ENCODE data around the gene FXYD5.

The FXYD5 gene

GRCh38 chr19:35212241-35212640 is 57.7 kb downstream of the FXYD5 start:
- peak overlapping the region; percentile 22 for H3K27ac ChIP-seq (ENCODE audit: low read depth, low read length)
- H3K27me3 ChIP-seq (ENCODE audit: control insufficient read depth, low read length): no peaks in the 10 kb centered on the region
- peak overlapping the region; percentile 15 for H3K4me3 ChIP-seq (ENCODE audit: low read length)
- H3K4me2 ChIP-seq (ENCODE audit: low read length): peak overlapping the region; percentile 54
- H3K9me3 ChIP-seq (ENCODE audit: control insufficient read depth, insufficient read depth, low read length): no peaks in the 10 kb centered on the region
- TF ChIP-seq CTCF (IDR thresholded peaks at IDR 0.05; ENCODE audit: low read depth, low read length, poor library complexity, severe bottlenecking): no peak
- no peak for TF ChIP-seq EZH2phosphoT487 (IDR thresholded peaks at IDR 0.05; ENCODE audit: borderline replicate concordance, low read length)
- no peaks in the 10 kb centered on the region for H3K9me2 ChIP-seq (replicated peaks; ENCODE audit: control insufficient read depth, low read length)
- no peaks in the 10 kb centered on the region for H3K79me2 ChIP-seq (ENCODE audit: control insufficient read depth, low read length)
- no peaks in the 10 kb centered on the region for H3K36me3 ChIP-seq (ENCODE audit: control insufficient read depth, low read length)
- peaks cover 14% of the 10 kb centered on the region for H3F3A ChIP-seq (ENCODE audit: control insufficient read depth, insufficient read depth)
- no peaks in the 10 kb centered on the region for H4K20me1 ChIP-seq (ENCODE audit: control insufficient read depth, insufficient read depth, low read depth, low read length)
- peaks cover 74% of the 10 kb centered on the region for H3K4me1 ChIP-seq (ENCODE audit: control insufficient read depth, low read length)

- peak overlapping the region; percentile 60 for H3K4me3 ChIP-seq (ENCODE audit: low read length)
- H3K9me3 ChIP-seq (ENCODE audit: control insufficient read depth, insufficient read depth, low read length): 0 out of 2 replicates have a peak, but pooled peaks cover 3% of the 10 kb centered on the region
- peaks cover 67% of the 10 kb centered on the region for H3K4me1 ChIP-seq (ENCODE audit: control insufficient read depth, low read length)
- peak overlapping the region; percentile 50 for H3K27ac ChIP-seq (ENCODE audit: low read depth, low read length)
- H3K4me2 ChIP-seq (ENCODE audit: low read length): peak overlapping the region; percentile 79
- H3K79me2 ChIP-seq (ENCODE audit: control insufficient read depth, low read length): no peaks in the 10 kb centered on the region
- H4K20me1 ChIP-seq (ENCODE audit: control insufficient read depth, insufficient read depth, low read depth, low read length): no peaks in the 10 kb centered on the region
- TF ChIP-seq EZH2phosphoT487 (IDR thresholded peaks at IDR 0.05; ENCODE audit: borderline replicate concordance, low read length) (no peak), CTCF (IDR thresholded peaks at IDR 0.05; ENCODE audit: low read depth, low read length, poor library complexity, severe bottlenecking) (no peak)
- no peaks in the 10 kb centered on the region for H3K27me3 ChIP-seq (ENCODE audit: control insufficient read depth, low read length)
- H3K9me2 ChIP-seq (replicated peaks; ENCODE audit: control insufficient read depth, low read length): no peaks in the 10 kb centered on the region
- H3F3A ChIP-seq (ENCODE audit: control insufficient read depth, insufficient read depth): peaks cover 7% of the 10 kb centered on the region
- H3K36me3 ChIP-seq (ENCODE audit: control insufficient read depth, low read length): no peaks in the 10 kb centered on the region
Measured at GRCh38 chr19:35213663-35214632, 59.4 kb downstream of the FXYD5 start.

GRCh38 chr19:35214766-35215422 is 60.4 kb downstream of the FXYD5 start:
- Histone ChIP-seq H3K27me3 (ENCODE audit: control insufficient read depth, low read length) (no peaks in the 10 kb centered on the region), H3K79me2 (ENCODE audit: control insufficient read depth, low read length) (no peaks in the 10 kb centered on the region), H3K9me2 (replicated peaks; ENCODE audit: control insufficient read depth, low read length) (no peaks in the 10 kb centered on the region), H3K4me1 (ENCODE audit: control insufficient read depth, low read length) (peaks cover 67% of the 10 kb centered on the region), H3K36me3 (ENCODE audit: control insufficient read depth, low read length) (no peaks in the 10 kb centered on the region), H3F3A (ENCODE audit: control insufficient read depth, insufficient read depth) (peaks cover 6% of the 10 kb centered on the region), H4K20me1 (ENCODE audit: control insufficient read depth, insufficient read depth, low read depth, low read length) (no peaks in the 10 kb centered on the region), H3K4me3 (ENCODE audit: low read length) (no peak overlapping the region), H3K9me3 (ENCODE audit: control insufficient read depth, insufficient read depth, low read length) (peaks cover 9% of the 10 kb centered on the region; the same call in 1 of the 2 replicates), H3K27ac (ENCODE audit: low read depth, low read length) (no peak overlapping the region), H3K4me2 (ENCODE audit: low read length) (no peak overlapping the region)
- TF ChIP-seq EZH2phosphoT487 (IDR thresholded peaks at IDR 0.05; ENCODE audit: borderline replicate concordance, low read length) (no peak), CTCF (IDR thresholded peaks at IDR 0.05; ENCODE audit: low read depth, low read length, poor library complexity, severe bottlenecking) (no peak)
